ENCODE data around the gene DEPDC1B. TPM values are rescaled to one million over a fixed set of nuclear protein-coding genes. Genes with fewer than 3 reads are reported as not detected.

The DEPDC1B gene
- total and polyA plus RNA-seq, 4 donors, result 5.9 to 13.2 (median 6.8) TPM

- no peaks in the 10 kb centered on the region for H3K4me1 ChIP-seq (ENCODE audit: control insufficient read depth, insufficient read depth, low read length)
- no peak overlapping the region for H3K4me3 ChIP-seq (ENCODE audit: low read depth, low read length)
- no CpG with 5 or more reads among the region's 2 CpGs for WGBS (ENCODE audit: insufficient coverage)
- no peak overlapping the region for H3K27ac ChIP-seq (ENCODE audit: low read depth, low read length)
- no peaks in the 10 kb centered on the region for H3K27me3 ChIP-seq (ENCODE audit: control insufficient read depth, insufficient read depth, low read length)
- no peaks in the 10 kb centered on the region for H3K36me3 ChIP-seq (ENCODE audit: control insufficient read depth, insufficient read depth, low read length)
- H3K9me3 ChIP-seq (ENCODE audit: control insufficient read depth, insufficient read depth, low read length), result no peaks in the 10 kb centered on the region
- DNase-seq (ENCODE audit: low read depth in 4 of 6, low spot score in 6 of 6), result no peak
These were observed 20.1 kb downstream of the DEPDC1B start for GRCh38 chr5:60679816-60680215.

- Histone ChIP-seq H3K36me3 (ENCODE audit: control insufficient read depth, insufficient read depth, low read length) (no peaks in the 10 kb centered on the region), H3K4me1 (ENCODE audit: control insufficient read depth, insufficient read depth, low read length) (no peaks in the 10 kb centered on the region), H3K27me3 (ENCODE audit: control insufficient read depth, insufficient read depth, low read length) (no peaks in the 10 kb centered on the region), H3K9me3 (ENCODE audit: control insufficient read depth, insufficient read depth, low read length) (no peaks in the 10 kb centered on the region), H3K4me3 (ENCODE audit: low read depth, low read length) (no peak overlapping the region), H3K27ac (ENCODE audit: low read depth, low read length) (no peak overlapping the region)
- DNase-seq (ENCODE audit: low read depth in 4 of 6, low spot score in 6 of 6), result peak in 5 of 6 donors; percentile 18 to 79 (median 26)
- WGBS (ENCODE audit: insufficient coverage), result 100% methylated on average over 1 of the region's 6 CpGs
These were observed 21.9 kb downstream of the DEPDC1B start for GRCh38 chr5:60677850-60678664.

GRCh38 chr5:60675286-60675685 lies 24.7 kb downstream of the DEPDC1B start:
- H3K4me1 ChIP-seq (ENCODE audit: control insufficient read depth, insufficient read depth, low read length), result no peaks in the 10 kb centered on the region
- H3K4me3 ChIP-seq (ENCODE audit: low read depth, low read length), result no peak overlapping the region
- H3K9me3 ChIP-seq (ENCODE audit: control insufficient read depth, insufficient read depth, low read length), result no peaks in the 10 kb centered on the region
- no peaks in the 10 kb centered on the region for H3K27me3 ChIP-seq (ENCODE audit: control insufficient read depth, insufficient read depth, low read length)
- H3K36me3 ChIP-seq (ENCODE audit: control insufficient read depth, insufficient read depth, low read length), result no peaks in the 10 kb centered on the region
- DNase-seq (ENCODE audit: low read depth in 4 of 6, low spot score in 6 of 6), result no peak
- WGBS (ENCODE audit: insufficient coverage), result 100% methylated on average over 1 of the region's 1 CpG
- no peak overlapping the region for H3K27ac ChIP-seq (ENCODE audit: low read depth, low read length)

- 83% methylated on average over 2 of the region's 2 CpGs for WGBS (ENCODE audit: insufficient coverage)
- H3K27ac ChIP-seq (ENCODE audit: low read depth, low read length), result no peak overlapping the region
These were observed 25.5 kb downstream of the DEPDC1B start for GRCh38 chr5:60674251-60675069.

GRCh38 chr5:60673334-60673733 lies 26.6 kb downstream of the DEPDC1B start:
- Histone ChIP-seq H3K9me3 (ENCODE audit: control insufficient read depth, insufficient read depth, low read length) (no peaks in the 10 kb centered on the region), H3K4me1 (ENCODE audit: control insufficient read depth, insufficient read depth, low read length) (no peaks in the 10 kb centered on the region), H3K27me3 (ENCODE audit: control insufficient read depth, insufficient read depth, low read length) (no peaks in the 10 kb centered on the region), H3K27ac (ENCODE audit: low read depth, low read length) (no peak overlapping the region), H3K36me3 (ENCODE audit: control insufficient read depth, insufficient read depth, low read length) (no peaks in the 10 kb centered on the region), H3K4me3 (ENCODE audit: low read depth, low read length) (no peak overlapping the region)
- WGBS (ENCODE audit: insufficient coverage), result no CpG with 5 or more reads among the region's 2 CpGs
- peak in 1 of 6 donors; percentile 76 for DNase-seq (ENCODE audit: low read depth in 4 of 6, low spot score in 6 of 6)

More at GRCh38 chr5:60674251-60675069, 25.5 kb downstream of the DEPDC1B start:
- DNase-seq (ENCODE audit: low read depth in 4 of 6, low spot score in 6 of 6), result no peak
- Histone ChIP-seq H3K9me3 (ENCODE audit: control insufficient read depth, insufficient read depth, low read length) (no peaks in the 10 kb centered on the region), H3K4me1 (ENCODE audit: control insufficient read depth, insufficient read depth, low read length) (no peaks in the 10 kb centered on the region), H3K27me3 (ENCODE audit: control insufficient read depth, insufficient read depth, low read length) (no peaks in the 10 kb centered on the region), H3K36me3 (ENCODE audit: control insufficient read depth, insufficient read depth, low read length) (no peaks in the 10 kb centered on the region), H3K4me3 (ENCODE audit: low read depth, low read length) (no peak overlapping the region)

GRCh38 chr5:60672693-60673264 lies 27.2 kb downstream of the DEPDC1B start:
- no peaks in the 10 kb centered on the region for H3K9me3 ChIP-seq (ENCODE audit: control insufficient read depth, insufficient read depth, low read length)
- H3K27me3 ChIP-seq (ENCODE audit: control insufficient read depth, insufficient read depth, low read length), result no peaks in the 10 kb centered on the region
- no peak for DNase-seq (ENCODE audit: low read depth in 4 of 6, low spot score in 6 of 6)
- no peak overlapping the region for H3K4me3 ChIP-seq (ENCODE audit: low read depth, low read length)
- no peaks in the 10 kb centered on the region for H3K4me1 ChIP-seq (ENCODE audit: control insufficient read depth, insufficient read depth, low read length)
- no peaks in the 10 kb centered on the region for H3K36me3 ChIP-seq (ENCODE audit: control insufficient read depth, insufficient read depth, low read length)
- 94% methylated on average over 2 of the region's 3 CpGs for WGBS (ENCODE audit: insufficient coverage)
- no peak overlapping the region for H3K27ac ChIP-seq (ENCODE audit: low read depth, low read length)

GRCh38 chr5:60671899-60672692 lies 27.9 kb downstream of the DEPDC1B start:
- H3K4me1 ChIP-seq (ENCODE audit: control insufficient read depth, insufficient read depth, low read length), result no peaks in the 10 kb centered on the region
- H3K36me3 ChIP-seq (ENCODE audit: control insufficient read depth, insufficient read depth, low read length), result no peaks in the 10 kb centered on the region
- DNase-seq (ENCODE audit: low read depth in 4 of 6, low spot score in 6 of 6), result no peak
- H3K27ac ChIP-seq (ENCODE audit: low read depth, low read length), result no peak overlapping the region
- H3K4me3 ChIP-seq (ENCODE audit: low read depth, low read length), result no peak overlapping the region
- H3K27me3 ChIP-seq (ENCODE audit: control insufficient read depth, insufficient read depth, low read length), result no peaks in the 10 kb centered on the region
- no peaks in the 10 kb centered on the region for H3K9me3 ChIP-seq (ENCODE audit: control insufficient read depth, insufficient read depth, low read length)
- WGBS (ENCODE audit: insufficient coverage), result no CpG with 5 or more reads among the region's 6 CpGs

- WGBS (ENCODE audit: insufficient coverage), result 100% methylated on average over 1 of the region's 2 CpGs
- Histone ChIP-seq H3K27ac (ENCODE audit: low read depth, low read length) (no peak overlapping the region), H3K4me3 (ENCODE audit: low read depth, low read length) (no peak overlapping the region), H3K4me1 (ENCODE audit: control insufficient read depth, insufficient read depth, low read length) (no peaks in the 10 kb centered on the region), H3K9me3 (ENCODE audit: control insufficient read depth, insufficient read depth, low read length) (no peaks in the 10 kb centered on the region), H3K36me3 (ENCODE audit: control insufficient read depth, insufficient read depth, low read length) (no peaks in the 10 kb centered on the region), H3K27me3 (ENCODE audit: control insufficient read depth, insufficient read depth, low read length) (no peaks in the 10 kb centered on the region)
- DNase-seq (ENCODE audit: low read depth in 4 of 6, low spot score in 6 of 6), result no peak
These were observed 29.2 kb downstream of the DEPDC1B start for GRCh38 chr5:60670749-60671148.

- no peak overlapping the region for H3K27ac ChIP-seq (ENCODE audit: low read depth, low read length)
- no peak overlapping the region for H3K4me3 ChIP-seq (ENCODE audit: low read depth, low read length)
- no peaks in the 10 kb centered on the region for H3K27me3 ChIP-seq (ENCODE audit: control insufficient read depth, insufficient read depth, low read length)
- H3K36me3 ChIP-seq (ENCODE audit: control insufficient read depth, insufficient read depth, low read length), result no peaks in the 10 kb centered on the region
- no peaks in the 10 kb centered on the region for H3K9me3 ChIP-seq (ENCODE audit: control insufficient read depth, insufficient read depth, low read length)
- no peaks in the 10 kb centered on the region for H3K4me1 ChIP-seq (ENCODE audit: control insufficient read depth, insufficient read depth, low read length)
- DNase-seq (ENCODE audit: low read depth in 4 of 6, low spot score in 6 of 6), result peak in 5 of 6 donors; percentile 24 to 88 (median 35)
These were observed 31.2 kb downstream of the DEPDC1B start for GRCh38 chr5:60668686-60669304.

All from spinal cord (tissue), 10 donors.